ENCODE measurements around the gene TFEC. TPM values are rescaled to one million over a fixed set of nuclear protein-coding genes. Genes with fewer than 3 reads are reported as not detected.

TFEC gene
- total RNA-seq, 4 donors from 2014 or later: 1.4 to 5.0 (median 2.5) TPM

DNA sequence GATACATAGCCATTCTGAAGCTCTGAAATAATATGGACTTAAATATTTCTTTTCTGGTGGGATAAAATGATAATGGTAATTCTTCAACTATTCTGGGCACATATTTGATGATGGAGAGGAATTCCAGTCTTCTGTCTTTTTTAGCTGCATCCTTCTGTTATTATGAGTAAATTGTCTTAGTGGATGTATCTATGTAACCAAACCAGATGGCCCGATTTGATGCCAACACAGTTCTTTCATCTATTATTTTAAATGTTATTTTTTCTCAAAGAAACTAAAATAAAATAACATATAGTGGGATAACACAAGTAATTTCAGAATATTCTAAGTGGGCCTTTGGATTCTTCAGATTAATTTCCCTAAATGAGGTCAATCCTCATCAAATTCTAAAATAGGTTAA is 110.2 kb downstream of the TFEC start:
- intact Hi-C loops (cut with DNase I): no loop called here
- H3K27me3 ChIP-seq: no peaks in the 10 kb centered on the region
- peaks cover 15% of the 10 kb centered on the region in 2 donors for H3K4me1 ChIP-seq
- no peak overlapping the region for H3K27ac ChIP-seq
- 96 to 97% methylated on average over 1 of the region's 1 CpG for WGBS, 2 donors
- H3K36me3 ChIP-seq: no peaks in the 10 kb centered on the region
- no peak for DNase-seq
- H3K9me3 ChIP-seq: no peaks in the 10 kb centered on the region
- H3K4me3 ChIP-seq (replicated peaks in 1 of 3): no peak overlapping the region
- TF ChIP-seq, protein P1, sequence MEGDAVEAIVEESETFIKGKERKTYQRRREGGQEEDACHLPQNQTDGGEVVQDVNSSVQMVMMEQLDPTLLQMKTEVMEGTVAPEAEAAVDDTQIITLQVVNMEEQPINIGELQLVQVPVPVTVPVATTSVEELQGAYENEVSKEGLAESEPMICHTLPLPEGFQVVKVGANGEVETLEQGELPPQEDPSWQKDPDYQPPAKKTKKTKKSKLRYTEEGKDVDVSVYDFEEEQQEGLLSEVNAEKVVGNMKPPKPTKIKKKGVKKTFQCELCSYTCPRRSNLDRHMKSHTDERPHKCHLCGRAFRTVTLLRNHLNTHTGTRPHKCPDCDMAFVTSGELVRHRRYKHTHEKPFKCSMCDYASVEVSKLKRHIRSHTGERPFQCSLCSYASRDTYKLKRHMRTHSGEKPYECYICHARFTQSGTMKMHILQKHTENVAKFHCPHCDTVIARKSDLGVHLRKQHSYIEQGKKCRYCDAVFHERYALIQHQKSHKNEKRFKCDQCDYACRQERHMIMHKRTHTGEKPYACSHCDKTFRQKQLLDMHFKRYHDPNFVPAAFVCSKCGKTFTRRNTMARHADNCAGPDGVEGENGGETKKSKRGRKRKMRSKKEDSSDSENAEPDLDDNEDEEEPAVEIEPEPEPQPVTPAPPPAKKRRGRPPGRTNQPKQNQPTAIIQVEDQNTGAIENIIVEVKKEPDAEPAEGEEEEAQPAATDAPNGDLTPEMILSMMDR (IDR thresholded peaks at IDR 0.05): no peak

GRCh38 chr7:115914951-115915350 is 115.6 kb downstream of the TFEC start:
- Histone ChIP-seq H3K27ac (peak overlapping the region in 2 of 3 donors; percentile 43 to 56), H3K27me3 (no peaks in the 10 kb centered on the region), H3K4me3 (replicated peaks in 1 of 3) (no peak overlapping the region), H3K9me3 (no peaks in the 10 kb centered on the region), H3K4me1 (peaks cover 31 to 45% of the 10 kb centered on the region in 2 donors), H3K36me3 (no peaks in the 10 kb centered on the region)
- intact Hi-C loops (cut with DNase I): no loop called here
- TF ChIP-seq, protein P1 (IDR thresholded peaks at IDR 0.05): no peak
- no peak for TF ChIP-seq POLR2A (IDR thresholded peaks at IDR 0.05)
- 17 to 38% methylated on average over 1 of the region's 1 CpG for WGBS, 2 donors
- DNase-seq: peak; percentile 5 to 11

GRCh38 chr7:115911465-115911864 is 119.1 kb downstream of the TFEC start:
- Histone ChIP-seq H3K9me3 (no peaks in the 10 kb centered on the region), H3K4me1 (peaks cover 31 to 45% of the 10 kb centered on the region in 2 donors), H3K36me3 (no peaks in the 10 kb centered on the region), H3K27me3 (no peaks in the 10 kb centered on the region), H3K27ac (peak overlapping the region in 2 of 3 donors; percentile 31 to 60), H3K4me3 (replicated peaks in 1 of 3) (no peak overlapping the region)
- no peak for DNase-seq
- TF ChIP-seq, protein P1 (IDR thresholded peaks at IDR 0.05): no peak
- TF ChIP-seq POLR2A (IDR thresholded peaks at IDR 0.05): no peak
- 59 to 65% methylated on average over 3 of the region's 3 CpGs for WGBS, 2 donors
- intact Hi-C loops (cut with DNase I): no loop called here

DNA sequence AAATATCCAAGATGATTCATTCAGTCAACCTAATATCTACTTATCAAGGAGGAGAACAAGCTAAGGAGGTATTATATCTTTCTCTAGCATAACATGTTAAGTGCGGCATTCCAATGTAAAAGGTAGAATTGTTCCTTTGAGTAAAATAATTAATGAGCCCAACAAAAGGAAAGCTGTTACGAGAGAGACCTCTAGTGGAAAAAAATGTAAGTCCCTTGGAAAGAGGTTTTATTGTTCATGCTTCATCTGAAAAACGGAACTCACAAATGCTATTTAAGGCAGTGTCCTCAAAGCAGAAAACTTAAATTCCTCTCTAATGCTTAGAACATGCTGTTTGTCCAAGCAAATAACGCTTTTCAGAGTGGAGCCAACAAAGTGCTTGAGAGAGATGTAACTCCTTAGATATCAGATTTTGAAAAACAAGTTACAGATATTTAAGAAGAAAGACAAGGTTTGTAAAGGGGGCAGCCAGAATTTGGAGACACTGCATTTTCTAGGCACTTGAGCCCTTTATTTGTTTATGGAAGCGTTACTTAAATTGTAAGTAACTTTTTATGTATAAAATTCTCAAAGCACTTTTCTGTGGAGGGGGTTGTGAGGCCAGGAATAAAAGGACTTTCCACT is 119.9 kb downstream of the TFEC start:
- DNase-seq: no peak
- H3K36me3 ChIP-seq: no peaks in the 10 kb centered on the region
- peaks cover 30 to 45% of the 10 kb centered on the region in 2 donors for H3K4me1 ChIP-seq
- H3K27ac ChIP-seq: peak overlapping the region in 2 of 3 donors; percentile 18 to 60
- H3K4me3 ChIP-seq (replicated peaks in 1 of 3): no peak overlapping the region
- TF ChIP-seq, protein P1 (IDR thresholded peaks at IDR 0.05): peak; percentile 24 to 89 (median 58)
- no peak for TF ChIP-seq POLR2A (IDR thresholded peaks at IDR 0.05)
- WGBS, 2 donors: 1 to 3% methylated on average over 5 of the region's 5 CpGs
- no peaks in the 10 kb centered on the region for H3K9me3 ChIP-seq
- no peaks in the 10 kb centered on the region for H3K27me3 ChIP-seq
- intact Hi-C loops (cut with DNase I): no loop called here

DNA sequence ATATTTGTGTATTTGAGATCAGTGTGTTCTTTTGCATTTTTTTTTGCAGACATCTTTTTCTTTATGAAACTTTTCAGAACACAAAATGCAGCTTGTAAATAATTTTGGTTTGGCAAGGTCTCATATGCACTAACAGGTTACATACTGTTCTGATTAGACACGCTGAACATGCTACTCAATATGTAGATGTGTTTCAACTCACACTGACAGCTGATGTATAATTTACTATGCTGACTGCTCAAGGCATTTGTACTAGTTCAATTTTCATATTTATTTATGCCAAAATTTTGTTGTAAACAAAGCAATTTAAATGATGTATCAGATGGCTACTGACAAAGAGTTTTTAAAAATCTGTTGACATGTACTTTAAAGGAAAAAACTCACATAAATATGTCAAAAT is 123.8 kb downstream of the TFEC start:
- Histone ChIP-seq H3K27me3 (no peaks in the 10 kb centered on the region), H3K27ac (no peak overlapping the region), H3K9me3 (no peaks in the 10 kb centered on the region), H3K36me3 (no peaks in the 10 kb centered on the region), H3K4me3 (replicated peaks in 1 of 3) (no peak overlapping the region), H3K4me1 (peaks cover 6 to 9% of the 10 kb centered on the region in 2 donors)
- no peak for DNase-seq
- intact Hi-C loops (cut with DNase I): no loop called here
- TF ChIP-seq, protein P1 (IDR thresholded peaks at IDR 0.05): no peak
- no peak for TF ChIP-seq POLR2A (IDR thresholded peaks at IDR 0.05)
- WGBS, 2 donors: 86 to 96% methylated on average over 1 of the region's 1 CpG
